H1 (cell line): ENCODE results near the gene LPAR2. TPM values are rescaled to one million over a fixed set of nuclear protein-coding genes. Genes with fewer than 3 reads are reported as not detected.

Experiments used
- CTCF ChIA-PET: fragments of 300-600 bp; sonication (Branson Sonifier 250); formaldehyde crosslinking; loops from one replicate; lab custom pipeline; 2021; ENCODE audit not compliant: partially characterized antibody; lab: Charles Lee
- POLR2A ChIA-PET: fragments of 300-600 bp; sonication (Branson Sonifier 250); formaldehyde crosslinking; loops from one replicate; lab custom pipeline; 2021; ENCODE audit warnings: inconsistent platforms; ENCODE audit not compliant: partially characterized antibody; lab: Charles Lee
- DNase-seq, 2 experiments: peaks; one replicate each; pipeline versions ENCODE4 v3.0.0 to v3.0.0-alpha.2; 2010 to 2022; ENCODE audit warnings: low spot score in 2 of 2, low read depth in 1 of 2, mixed read lengths in 1 of 2
- FAIRE-seq: peaks from 2 replicates; lab custom pipeline; 2011; peaks lifted over from hg19 to GRCh38; lab: Jason Lieb, UNC
- H2AFZ ChIP-seq: 2 replicates; pipeline ENCODE4 v1.8.1; 2012; ENCODE audit warnings: low read length, inconsistent platforms
- H2AK5ac ChIP-seq: 2 replicates; pipeline ENCODE4 v1.6.1; 2013; ENCODE audit warnings: low read depth, low read length
- H2BK120ac ChIP-seq: replicated peaks from 2 replicates; pipeline ENCODE3; 2013; ENCODE audit warnings: low read depth, low read length, inconsistent platforms
- H2BK12ac ChIP-seq: 2 replicates; pipeline ENCODE4 v1.6.1; 2013; ENCODE audit warnings: low read depth, low read length
- H2BK15ac ChIP-seq: 2 replicates; pipeline ENCODE4 v1.6.1; 2013; ENCODE audit warnings: low read length
- H2BK20ac ChIP-seq: 2 replicates; pipeline ENCODE4 v1.6.1; 2013; ENCODE audit warnings: low read length
- H2BK5ac ChIP-seq: 2 replicates; pipeline ENCODE4 v1.6.1; 2013; ENCODE audit warnings: low read depth, low read length
- H3K14ac ChIP-seq: 2 replicates; pipeline ENCODE4 v1.6.1; 2013; ENCODE audit warnings: inconsistent platforms; ENCODE audit not compliant: insufficient read length
- H3K18ac ChIP-seq: 2 replicates; pipeline ENCODE4 v1.6.1; 2013; ENCODE audit warnings: low read length; ENCODE audit errors: extremely low read depth
- H3K23ac ChIP-seq: 2 replicates; pipeline ENCODE4 v1.6.1; 2013; ENCODE audit warnings: inconsistent platforms; ENCODE audit not compliant: insufficient read length
- H3K23me2 ChIP-seq: 2 replicates; pipeline ENCODE4 v1.6.1; 2013; ENCODE audit warnings: low read depth, low read length
- H3K27ac ChIP-seq: 2 replicates; pipeline ENCODE4 v1.6.1; 2011; ENCODE audit warnings: low read depth, low read length, inconsistent platforms
- H3K27me3 ChIP-seq, 4 experiments: replicated peaks in 1 of 4; 1 replicate in 1 of 4; 2 replicates in 3 of 4; pipeline versions ENCODE4 v1.6.1 to v1.8.1; 2011 to 2013; ENCODE audit warnings: low read length in 3 of 4, mild to moderate bottlenecking in 3 of 4, inconsistent platforms in 2 of 4, mixed read lengths in 2 of 4, moderate library complexity in 1 of 4; ENCODE audit not compliant: control insufficient read depth in 3 of 4, insufficient read depth in 3 of 4; ENCODE audit errors: extremely low read depth in 1 of 4
- H3K36me3 ChIP-seq, 4 experiments: 2 replicates each; pipeline versions ENCODE4 v1.6.1 to v1.8.1; 2011 to 2013; ENCODE audit warnings: mild to moderate bottlenecking in 4 of 4, low read length in 3 of 4, moderate library complexity in 2 of 4, control low read depth in 1 of 4, inconsistent platforms in 1 of 4; ENCODE audit not compliant: insufficient read depth in 4 of 4, control insufficient read depth in 2 of 4
- H3K4ac ChIP-seq: replicated peaks from 2 replicates; pipeline ENCODE3; 2013; ENCODE audit warnings: low read length, low read depth, mixed read lengths, inconsistent platforms; ENCODE audit not compliant: insufficient read length
- H3K4me1 ChIP-seq, 4 experiments: replicated peaks in 1 of 4; 1 replicate in 1 of 4; 2 replicates in 3 of 4; pipeline versions ENCODE4 v1.6.1 to v1.8.1; 2011 to 2013; ENCODE audit warnings: low read length in 3 of 4, inconsistent platforms in 2 of 4, mixed read lengths in 1 of 4; ENCODE audit not compliant: insufficient read depth in 4 of 4, control insufficient read depth in 3 of 4
- H3K4me2 ChIP-seq, 2 experiments: 2 replicates each; pipeline versions ENCODE4 v1.6.1 to v1.8.1; 2011 to 2013; ENCODE audit warnings: low read depth in 2 of 2, low read length in 2 of 2, control low read depth in 1 of 2, inconsistent platforms in 1 of 2, mild to moderate bottlenecking in 1 of 2; ENCODE audit not compliant: insufficient read depth in 1 of 2
- H3K4me3 ChIP-seq, 4 experiments: fragments of 200-600, 300-600 bp in 1 of 4; sonication (generic), shearing (Covaris generic), sonication (Bioruptor Twin) in 1 of 4; 2 replicates each; pipeline versions ENCODE4 v1.5.1 to v1.8.1; 2011 to 2016; ENCODE audit warnings: low read length in 4 of 4, low read depth in 3 of 4, control low read depth in 2 of 4, inconsistent platforms in 2 of 4, mild to moderate bottlenecking in 2 of 4, mixed read lengths in 1 of 4, moderate library complexity in 1 of 4; ENCODE audit not compliant: insufficient read depth in 2 of 4; ENCODE audit errors: extremely low read depth in 1 of 4
- H3K56ac ChIP-seq: replicated peaks from 2 replicates; pipeline ENCODE3; 2013; ENCODE audit warnings: low read depth, mild to moderate bottlenecking, mixed read lengths, low read length, inconsistent platforms; ENCODE audit not compliant: insufficient read length
- H3K79me1 ChIP-seq: 2 replicates; pipeline ENCODE4 v1.6.1; 2013; ENCODE audit warnings: low read depth, low read length, control low read depth
- H3K79me2 ChIP-seq, 2 experiments: 2 replicates each; pipeline versions ENCODE4 v1.6.1 to v1.8.1; 2012 to 2013; ENCODE audit warnings: low read length in 2 of 2, mild to moderate bottlenecking in 2 of 2, inconsistent platforms in 1 of 2; ENCODE audit not compliant: insufficient read depth in 2 of 2, control insufficient read depth in 1 of 2
- H3K9ac ChIP-seq, 4 experiments: replicated peaks in 1 of 4; 1 replicate in 1 of 4; 2 replicates in 3 of 4; pipeline versions ENCODE4 v1.6.1 to v1.8.1; 2011 to 2013; ENCODE audit warnings: low read depth in 3 of 4, low read length in 3 of 4, control low read depth in 2 of 4, mild to moderate bottlenecking in 2 of 4, moderate library complexity in 2 of 4, inconsistent platforms in 1 of 4; ENCODE audit errors: extremely low read depth in 1 of 4
- H3K9me3 ChIP-seq, 2 experiments: 2 replicates each; pipeline versions ENCODE4 v1.6.1 to v1.8.1; 2012 to 2013; ENCODE audit warnings: mild to moderate bottlenecking in 2 of 2, moderate library complexity in 2 of 2, control low read depth in 1 of 2, inconsistent platforms in 1 of 2, low read depth in 1 of 2, low read length in 1 of 2, mixed read lengths in 1 of 2; ENCODE audit not compliant: insufficient read depth in 2 of 2
- H4K20me1 ChIP-seq, 2 experiments: replicated peaks in 1 of 2; 2 replicates each; pipeline versions ENCODE3 to v1.8.1; 2011 to 2013; ENCODE audit warnings: inconsistent platforms in 2 of 2, low read length in 2 of 2, mild to moderate bottlenecking in 1 of 2; ENCODE audit not compliant: insufficient read depth in 2 of 2, control insufficient read depth in 1 of 2
- H4K5ac ChIP-seq: 2 replicates; pipeline ENCODE4 v1.6.1; 2013; ENCODE audit warnings: low read length, low read depth, mixed read lengths, inconsistent platforms; ENCODE audit not compliant: insufficient read length
- H4K8ac ChIP-seq: 2 replicates; pipeline ENCODE4 v1.8.0; 2013; ENCODE audit warnings: mild to moderate bottlenecking, moderate library complexity, low read length, inconsistent platforms; ENCODE audit not compliant: insufficient read depth; ENCODE audit errors: extremely low read depth
- H4K91ac ChIP-seq: replicated peaks from 2 replicates; pipeline ENCODE3; 2013; ENCODE audit warnings: low read length, mixed read lengths, inconsistent platforms; ENCODE audit not compliant: insufficient read length
- WGBS, 2 experiments: shearing (Covaris generic) in 1 of 2; methylation state at CpG; one replicate each; pipeline versions ENCODE4 v1.1.6 to v1.1.7; 2013 to 2015; ENCODE audit warnings: low lambda C conversion rate in 2 of 2, mixed read lengths in 2 of 2, inconsistent platforms in 1 of 2, low coverage in 1 of 2, missing lambda C conversion rate in 1 of 2; ENCODE audit not compliant: insufficient replicate concordance in 2 of 2, insufficient coverage in 1 of 2, insufficient read length in 1 of 2; ENCODE audit errors: extremely low coverage in 1 of 2, missing lambda C conversion rate in 1 of 2; 5-methylcytosine and 5-hydroxymethylcytosine counted together
- polyA plus RNA-seq, 7 experiments: library from polyadenylated mRNA; depleted of rRNA in 3 of 7; stranded (reverse) in 5 of 7; unstranded in 2 of 7; fragments of >200 nt in 5 of 7; fragments of 200-250 nt in 2 of 7; gene quantifications; 1 replicate in 5 of 7; 2 replicates in 1 of 7; 4 replicates in 1 of 7; pipeline versions ENCODE4 v1.2.1 to v1.2.3, GENCODE V29; 2011 to 2013; ENCODE audit warnings: missing spikeins in 2 of 7, mixed read lengths in 2 of 7
- total RNA-seq: library from RNA; stranded (reverse); fragmentation: NEBNext Ultra II Directional; extraction: Animal tissue kit (Norgen Biotek cat#: 25700); gene quantifications from 2 replicates; pipeline ENCODE4 v1.2.1, GENCODE V29; 2021

LPAR2 gene
- total and polyA plus RNA-seq, 2 of the 8 experiments (the other 6 are each of a cell fraction or from before 2014, with no cell fraction given), result 47.6 to 70.2 TPM

GRCh38 chr19:19582471-19582870 is 45.5 kb downstream of the LPAR2 start:
- Histone ChIP-seq H4K20me1 (peaks cover 0 to 2% of the 10 kb centered on the region in 2 experiments), H4K8ac (no peak overlapping the region), H3K18ac (no peak overlapping the region; the same call in 1 of the 2 replicates), H3K23ac (no peak overlapping the region), H2BK12ac (peak overlapping the region; percentile 17; the same call in 1 of the 2 replicates), H2AFZ (no peak overlapping the region), H3K9me3 (no peaks in the 10 kb centered on the region), H2BK5ac (no peak overlapping the region), H3K27me3 (no peaks in the 10 kb centered on the region; a peak in 1 of 7 replicates), H3K23me2 (no peaks in the 10 kb centered on the region), H2AK5ac (no peak overlapping the region), H3K56ac (no peak overlapping the region), H3K14ac (no peak overlapping the region), H3K4me3 (no peak overlapping the region), H2BK15ac (no peak overlapping the region), H3K9ac (no peak overlapping the region; a peak in 1 of 7 replicates), H3K79me1 (no peaks in the 10 kb centered on the region), H2BK120ac (no peak overlapping the region), H3K4me1 (peaks cover 0 to 2% (median 0%) of the 10 kb centered on the region in 4 experiments; a peak in 1 of 7 replicates), H3K4me2 (no peak overlapping the region), H3K4ac (no peak overlapping the region), H4K91ac (no peak overlapping the region), H3K27ac (no peak overlapping the region), H3K79me2 (no peaks in the 10 kb centered on the region), H2BK20ac (no peak overlapping the region), H3K36me3 (no peaks in the 10 kb centered on the region), H4K5ac (no peak overlapping the region)
- ChIA-PET POLR2A (interaction anchor here (1.4 kb wide), 1 partner anchor 44 kb away, joined by 3 read pairs; no protein-coding TSS in a partner anchor), CTCF (interaction anchor here (0.7 to 11.1 kb wide), 11 partner anchors 14 to 86 kb away, joined by 3 to 101 read pairs (median 4); partner anchors contain the start of gene GMIP)
- no peak for FAIRE-seq
- DNase-seq, result no peak
- 96% methylated on average over 5 of the region's 6 CpGs; no CpG with 5 or more reads in 1 of the 2 experiments for WGBS, 2 experiments
